Posterior cingulate gyrus (tissue), 11 donors: Measurements from ENCODE around the gene CRYBB1.
A peak's percentile ranks its signal among the peaks of the same experiment; 100 is the strongest.
"Not testable (repeated sequence)": the region's sequence is repeated elsewhere in the genome, so short reads cannot be mapped to it uniquely, and the experiment has no call there.

ENCODE experiments used
- DNase-seq, 10 donors: peaks; one replicate each; pipeline versions ENCODE4 v3.0.0 to v3.0.0-alpha.2; 2020 to 2021; ENCODE audit warnings: mixed read lengths in 3 of 10
- intact Hi-C: fragments of 100-400 bp; cut with DNase I; formaldehyde crosslinking; loops from one replicate; pipeline ENCODE4 v1.15.1; 2023

Gene CRYBB1

GRCh38 chr22:26642465-26643417 lies 24.9 kb upstream of the CRYBB1 start:
- DNase-seq, result no peak
- intact Hi-C loops, result no loop called here

- intact Hi-C loops, result no loop called here
- DNase-seq, result no peak
Measured at GRCh38 chr22:26636296-26636695, 18.5 kb upstream of the CRYBB1 start.

- intact Hi-C loops, result no loop called here
- no peak for DNase-seq
Measured at GRCh38 chr22:26635117-26635516, 17.3 kb upstream of the CRYBB1 start.

- intact Hi-C loops, result no loop called here
- no peak for DNase-seq
Measured at GRCh38 chr22:26634189-26634588, 16.4 kb upstream of the CRYBB1 start.

GRCh38 chr22:26632422-26633155 lies 14.8 kb upstream of the CRYBB1 start:
- DNase-seq, result no peak
- intact Hi-C loops, result no loop called here

GRCh38 chr22:26631282-26631681 lies 13.5 kb upstream of the CRYBB1 start:
- intact Hi-C loops, result no loop called here
- no peak for DNase-seq

GRCh38 chr22:26629988-26630761 lies 12.3 kb upstream of the CRYBB1 start:
- peak in 1 of 10 donors; percentile 38 for DNase-seq
- intact Hi-C loops, result no loop called here

- intact Hi-C loops, result no loop called here
- no peak for DNase-seq
Measured at GRCh38 chr22:26624803-26625202, 7.0 kb upstream of the CRYBB1 start.

- DNase-seq, result no peak
- intact Hi-C loops, result no loop called here
Measured at GRCh38 chr22:26623984-26624383, 6.2 kb upstream of the CRYBB1 start.

- intact Hi-C loops, result no loop called here
- DNase-seq, result no peak
Measured at GRCh38 chr22:26621663-26622062, 3.8 kb upstream of the CRYBB1 start, which contains the start of gene CRYBA4. Gene CRYBA4, plus strand, starts transcription at chr22:26621963. Its CDS starts 634 bp downstream, at chr22:26622597.

GRCh38 chr22:26620197-26620596 lies 2.4 kb upstream of the CRYBB1 start:
- intact Hi-C loops, result no loop called here
- peak in 1 of 10 donors; percentile 7 for DNase-seq

GRCh38 chr22:26619510-26619909 lies 1.7 kb upstream of the CRYBB1 start:
- intact Hi-C loops, result no loop called here
- DNase-seq, result peak in 1 of 10 donors; percentile 39

- DNase-seq, result no peak
- intact Hi-C loops, result no loop called here
Measured at GRCh38 chr22:26618455-26618854, 628 bp upstream of the CRYBB1 start.

- intact Hi-C loops, result no loop called here
- DNase-seq, result no peak
Measured at GRCh38 chr22:26616650-26617049, 1.2 kb downstream of the CRYBB1 start.

- peak in 1 of 10 donors; percentile 48 for DNase-seq
- intact Hi-C loops, result no loop called here
Measured at GRCh38 chr22:26615830-26616435, 1.9 kb downstream of the CRYBB1 start.

- DNase-seq, result peak in 1 of 10 donors; percentile 40
- intact Hi-C loops, result no loop called here
Measured at GRCh38 chr22:26615149-26615548, 2.7 kb downstream of the CRYBB1 start.

GRCh38 chr22:26614322-26614721 lies 3.5 kb downstream of the CRYBB1 start:
- DNase-seq, result no peak
- intact Hi-C loops, result no loop called here

GRCh38 chr22:26613753-26614152 lies 4.1 kb downstream of the CRYBB1 start:
- intact Hi-C loops, result not testable (repeated sequence)
- peak in 1 of 10 donors; percentile 3 for DNase-seq

GRCh38 chr22:26612652-26613051 lies 5.2 kb downstream of the CRYBB1 start:
- intact Hi-C loops, result no loop called here

GRCh38 chr22:26610996-26611395 lies 6.8 kb downstream of the CRYBB1 start:
- intact Hi-C loops, result no loop called here
- DNase-seq, result no peak

More at GRCh38 chr22:26612652-26613051, 5.2 kb downstream of the CRYBB1 start:
- DNase-seq, result no peak
